HepG2 (cell line): ENCODE results near the gene MYL12B. TPM values are rescaled to one million over a fixed set of nuclear protein-coding genes. Genes with fewer than 3 reads are reported as not detected.
A peak's percentile ranks its signal among the peaks of the same experiment; 100 is the strongest.

Experiments used
- ARNT2 ChIP-seq: sonication (generic); formaldehyde crosslinking; IDR thresholded peaks from 2 replicates; pipeline ENCODE4 v1.8.0; 2022; ENCODE audit warnings: mild to moderate bottlenecking, low read depth, missing genetic modification reagents, moderate library complexity
- CAMTA2 ChIP-seq: sonication (generic); formaldehyde crosslinking; IDR thresholded peaks from 2 replicates; pipeline ENCODE4 v1.4.0; 2020; ENCODE audit warnings: mild to moderate bottlenecking, missing genetic modification reagents, borderline replicate concordance
- IRF9 ChIP-seq: sonication (generic); formaldehyde crosslinking; IDR thresholded peaks from 2 replicates; pipeline ENCODE4 v1.8.0; 2022; ENCODE audit warnings: missing genetic modification reagents, mild to moderate bottlenecking, borderline replicate concordance
- KLF13 ChIP-seq: sonication (generic); formaldehyde crosslinking; IDR thresholded peaks from 2 replicates; pipeline ENCODE4 v1.4.0; 2020; ENCODE audit warnings: mild to moderate bottlenecking, missing genetic modification reagents
- KLF9 ChIP-seq: IDR thresholded peaks from 2 replicates; pipeline ENCODE4 v1.6.1; 2016; ENCODE audit warnings: low read depth
- MXI1 ChIP-seq: IDR thresholded peaks from 3 replicates; pipeline ENCODE4 v1.6.1; 2012; ENCODE audit warnings: low read depth, low read length, inconsistent platforms, borderline replicate concordance
- NFIB ChIP-seq: sonication (generic); formaldehyde crosslinking; IDR thresholded peaks from 2 replicates; pipeline ENCODE4 v1.9.0; 2021; ENCODE audit warnings: missing genetic modification reagents, mild to moderate bottlenecking, borderline replicate concordance
- NFRKB ChIP-seq: fragments of 450-650 bp; IDR thresholded peaks from 2 replicates; pipeline ENCODE4 v1.6.1; 2017
- NONO ChIP-seq, 2 experiments: fragments of 450-650 bp in 1 of 2; sonication (generic) in 1 of 2; formaldehyde crosslinking in 1 of 2; IDR thresholded peaks in 1 of 2; conservative IDR thresholded peaks in 1 of 2; 2 replicates each; pipeline versions ENCODE4 v1.6.1 to v1.8.0; 2017 to 2022; ENCODE audit warnings: mild to moderate bottlenecking in 1 of 2, missing genetic modification reagents in 1 of 2, moderate library complexity in 1 of 2
- PITX1 ChIP-seq: sonication (generic); formaldehyde crosslinking; IDR thresholded peaks from 2 replicates; pipeline ENCODE4 v1.5.1; 2020; ENCODE audit warnings: mild to moderate bottlenecking, missing genetic modification reagents
- SMAD3 ChIP-seq: sonication (generic); formaldehyde crosslinking; IDR thresholded peaks from 2 replicates; pipeline ENCODE4 v1.4.0; 2020; ENCODE audit warnings: missing genetic modification reagents
- TCF7 ChIP-seq: sonication (generic); IDR thresholded peaks from 2 replicates; pipeline ENCODE4 v1.6.1; 2016; ENCODE audit warnings: antibody characterized with exemption, low read depth
- TFDP1 ChIP-seq: IDR thresholded peaks from 2 replicates; pipeline ENCODE4 v1.6.1; 2016; ENCODE audit warnings: missing compliant biosample characterization, missing genetic modification reagents, borderline replicate concordance
- ZBTB8A ChIP-seq: sonication (generic); formaldehyde crosslinking; IDR thresholded peaks from 2 replicates; pipeline ENCODE4 v1.4.0; 2020; ENCODE audit warnings: mild to moderate bottlenecking, low read depth, missing genetic modification reagents, borderline replicate concordance
- ZFP37 ChIP-seq: sonication (generic); formaldehyde crosslinking; IDR thresholded peaks from 2 replicates; pipeline ENCODE4 v1.4.0; 2020; ENCODE audit warnings: missing genetic modification reagents, borderline replicate concordance
- ZKSCAN5 ChIP-seq: sonication (generic); formaldehyde crosslinking; IDR thresholded peaks from 2 replicates; pipeline ENCODE4 v1.5.1; 2020; ENCODE audit warnings: mild to moderate bottlenecking, missing genetic modification reagents
- ZMYM3 ChIP-seq: sonication (generic); formaldehyde crosslinking; IDR thresholded peaks from 2 replicates; pipeline ENCODE4 v1.5.1; 2020; ENCODE audit warnings: mild to moderate bottlenecking, missing genetic modification reagents
- ZNF335 ChIP-seq: sonication (generic); formaldehyde crosslinking; IDR thresholded peaks from 2 replicates; pipeline ENCODE4 v1.4.0; 2020; ENCODE audit warnings: missing genetic modification reagents
- ZNF549 ChIP-seq: sonication (generic); formaldehyde crosslinking; IDR thresholded peaks from 2 replicates; pipeline ENCODE4 v1.5.0; 2020; ENCODE audit warnings: missing genetic modification reagents
- ZNF562 ChIP-seq: sonication (generic); formaldehyde crosslinking; IDR thresholded peaks from 2 replicates; pipeline ENCODE4 v1.8.0; 2022; ENCODE audit warnings: missing genetic modification reagents, borderline replicate concordance
- ZNF629 ChIP-seq: sonication (generic); formaldehyde crosslinking; conservative IDR thresholded peaks from 2 replicates; pipeline ENCODE4 v1.5.0; 2020; ENCODE audit warnings: missing genetic modification reagents
- ZNF644 ChIP-seq: IDR thresholded peaks from 2 replicates; pipeline ENCODE4 v1.6.1; 2016; ENCODE audit warnings: low read depth
- polyA plus RNA-seq, 8 experiments: library from polyadenylated mRNA; depleted of rRNA in 3 of 8; stranded (reverse) in 7 of 8; unstranded in 1 of 8; fragments of >200 nt; fragmentation: Illumina TruSeq in 4 of 8; extraction: Trizol in 4 of 8; gene quantifications; 2 replicates each; pipeline versions ENCODE4 v1.2.1 to v1.2.3, GENCODE V29; 2011 to 2016; ENCODE audit warnings: low read depth in 4 of 8, missing spikeins in 1 of 8, mixed read lengths in 1 of 8; ENCODE audit not compliant: insufficient read depth in 1 of 8
- total RNA-seq, 5 experiments: library from RNA; depleted of rRNA; stranded (reverse); fragments of >200 nt; fragmentation: Illumina TruSeq; extraction: Trizol; gene quantifications; 2 replicates each; pipeline ENCODE4 v1.2.3, GENCODE V29; 2016; ENCODE audit warnings: low read depth in 1 of 5
- TF ChIP-seq, protein P1 (sequence below): sonication (generic); formaldehyde crosslinking; IDR thresholded peaks from 2 replicates; pipeline ENCODE4 v1.5.0; 2020; ENCODE audit warnings: missing genetic modification reagents
- TF ChIP-seq, protein P2 (sequence below), 2 experiments: IDR thresholded peaks; 2 replicates each; pipeline ENCODE4 v1.6.1; 2011 to 2012; ENCODE audit warnings: low read length in 2 of 2, borderline replicate concordance in 1 of 2, low read depth in 1 of 2, mild to moderate bottlenecking in 1 of 2, moderate library complexity in 1 of 2

Gene MYL12B
- total and polyA plus RNA-seq, 2 of the 13 experiments (the other 11 are each of a cell fraction or from before 2014, with no cell fraction given): 265 to 340 TPM

DNA sequence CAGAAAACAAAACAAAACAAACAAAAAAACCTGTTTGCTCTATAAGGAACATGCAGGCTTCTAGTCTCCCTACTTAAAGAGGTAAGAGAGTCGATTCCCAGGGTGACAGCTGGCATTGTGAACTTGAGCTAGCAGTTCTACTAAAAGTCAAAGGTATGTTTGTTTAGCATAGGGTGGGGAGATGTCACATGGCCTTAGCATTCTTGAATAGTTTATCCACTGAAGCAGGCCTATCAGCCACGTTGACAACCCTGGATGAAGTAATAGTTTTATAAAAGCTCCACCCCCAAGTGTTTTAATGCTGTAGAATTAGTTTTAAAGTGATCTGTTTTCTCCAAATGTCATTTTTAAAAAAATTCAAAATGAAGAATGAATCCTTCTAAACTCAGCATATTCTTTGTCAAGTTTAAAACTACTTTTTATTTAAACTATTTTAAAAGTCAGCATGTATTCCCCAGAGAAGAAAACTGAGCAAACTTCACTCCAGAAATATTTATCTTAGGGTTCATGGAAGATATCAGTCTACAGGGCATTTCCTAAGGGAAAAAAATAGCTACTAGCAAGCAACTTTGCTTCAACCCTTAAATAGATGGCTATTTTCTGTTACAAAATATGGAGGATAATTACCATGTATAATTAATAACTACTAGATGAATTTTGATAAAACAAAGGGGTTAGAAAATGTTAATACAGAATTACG lies 43.8 kb upstream of the MYL12B start (continued):
- TF ChIP-seq NFRKB (no peak), PITX1 (CRISPR knock-in tag) (no peak), ZMYM3 (CRISPR knock-in tag) (no peak), TFDP1 (CRISPR knock-in tag) (no peak; the same call in 1 of the 2 replicates), ZNF335 (CRISPR knock-in tag) (no peak), ARNT2 (CRISPR knock-in tag) (no peak), MXI1 (peak; percentile 32; the same call in 1 of the 3 replicates), NONO (IDR thresholded peaks at IDR 0.05) (no peak), NONO (CRISPR knock-in tag; conservative IDR thresholded peaks at IDR 0.05) (no peak), KLF13 (no peak), KLF9 (CRISPR knock-in tag) (no peak), CAMTA2 (no peak), SMAD3 (CRISPR knock-in tag) (no peak), TCF7 (no peak; the same call in none of the 2 replicates), ZNF549 (CRISPR knock-in tag) (no peak), ZNF644 (CRISPR knock-in tag) (peak; percentile 48; the same call in 1 of the 2 replicates), ZNF562 (CRISPR knock-in tag) (no peak), IRF9 (CRISPR knock-in tag) (no peak), ZNF629 (no peak), ZBTB8A (no peak), NFIB (CRISPR knock-in tag) (no peak), ZKSCAN5 (CRISPR knock-in tag) (no peak), ZFP37 (CRISPR knock-in tag) (no peak)
- TF ChIP-seq, protein P1, sequence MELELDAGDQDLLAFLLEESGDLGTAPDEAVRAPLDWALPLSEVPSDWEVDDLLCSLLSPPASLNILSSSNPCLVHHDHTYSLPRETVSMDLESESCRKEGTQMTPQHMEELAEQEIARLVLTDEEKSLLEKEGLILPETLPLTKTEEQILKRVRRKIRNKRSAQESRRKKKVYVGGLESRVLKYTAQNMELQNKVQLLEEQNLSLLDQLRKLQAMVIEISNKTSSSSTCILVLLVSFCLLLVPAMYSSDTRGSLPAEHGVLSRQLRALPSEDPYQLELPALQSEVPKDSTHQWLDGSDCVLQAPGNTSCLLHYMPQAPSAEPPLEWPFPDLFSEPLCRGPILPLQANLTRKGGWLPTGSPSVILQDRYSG (CRISPR knock-in tag): no peak
- TF ChIP-seq, protein P2, sequence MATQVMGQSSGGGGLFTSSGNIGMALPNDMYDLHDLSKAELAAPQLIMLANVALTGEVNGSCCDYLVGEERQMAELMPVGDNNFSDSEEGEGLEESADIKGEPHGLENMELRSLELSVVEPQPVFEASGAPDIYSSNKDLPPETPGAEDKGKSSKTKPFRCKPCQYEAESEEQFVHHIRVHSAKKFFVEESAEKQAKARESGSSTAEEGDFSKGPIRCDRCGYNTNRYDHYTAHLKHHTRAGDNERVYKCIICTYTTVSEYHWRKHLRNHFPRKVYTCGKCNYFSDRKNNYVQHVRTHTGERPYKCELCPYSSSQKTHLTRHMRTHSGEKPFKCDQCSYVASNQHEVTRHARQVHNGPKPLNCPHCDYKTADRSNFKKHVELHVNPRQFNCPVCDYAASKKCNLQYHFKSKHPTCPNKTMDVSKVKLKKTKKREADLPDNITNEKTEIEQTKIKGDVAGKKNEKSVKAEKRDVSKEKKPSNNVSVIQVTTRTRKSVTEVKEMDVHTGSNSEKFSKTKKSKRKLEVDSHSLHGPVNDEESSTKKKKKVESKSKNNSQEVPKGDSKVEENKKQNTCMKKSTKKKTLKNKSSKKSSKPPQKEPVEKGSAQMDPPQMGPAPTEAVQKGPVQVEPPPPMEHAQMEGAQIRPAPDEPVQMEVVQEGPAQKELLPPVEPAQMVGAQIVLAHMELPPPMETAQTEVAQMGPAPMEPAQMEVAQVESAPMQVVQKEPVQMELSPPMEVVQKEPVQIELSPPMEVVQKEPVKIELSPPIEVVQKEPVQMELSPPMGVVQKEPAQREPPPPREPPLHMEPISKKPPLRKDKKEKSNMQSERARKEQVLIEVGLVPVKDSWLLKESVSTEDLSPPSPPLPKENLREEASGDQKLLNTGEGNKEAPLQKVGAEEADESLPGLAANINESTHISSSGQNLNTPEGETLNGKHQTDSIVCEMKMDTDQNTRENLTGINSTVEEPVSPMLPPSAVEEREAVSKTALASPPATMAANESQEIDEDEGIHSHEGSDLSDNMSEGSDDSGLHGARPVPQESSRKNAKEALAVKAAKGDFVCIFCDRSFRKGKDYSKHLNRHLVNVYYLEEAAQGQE (IDR thresholded peaks at IDR 0.05; ENCODE audit: borderline replicate concordance in 1 of 2, low read depth in 1 of 2, low read length in 2 of 2): no peak
